HCT116 (cell line): Measurements from ENCODE around the gene GATA3. TPM values are rescaled to one million over a fixed set of nuclear protein-coding genes. Genes with fewer than 3 reads are reported as not detected.

ENCODE experiments used
- ATAC-seq: fragments of 200-7000 bp; cut with Tn5 transposase; 2 replicates; pipeline ENCODE4 v1.9.1; 2020; ENCODE audit warnings: mild to moderate bottlenecking, moderate library complexity
- BruUV-seq: library from RNA; stranded (reverse); fragments of 400-500 nt; replicated peaks from 2 replicates; lab custom pipeline; 2021; lab: Mats Ljungman, UMichigan
- CTCF ChIA-PET: fragments of 300-600 bp; sonication (Branson Sonifier 250); formaldehyde crosslinking; loops from one replicate; lab custom pipeline; 2021; ENCODE audit warnings: antibody characterized with exemption; lab: Charles Lee
- POLR2A ChIA-PET: fragments of 300-600, 350-600 bp; sonication (Branson Sonifier 250); formaldehyde crosslinking; loops from one replicate; lab custom pipeline; 2021; ENCODE audit warnings: antibody characterized with exemption; lab: Charles Lee
- RAD21 ChIA-PET, 2 experiments: fragments of 300-600 bp; sonication (Branson Sonifier 250); formaldehyde crosslinking; loops; one replicate each; lab custom pipeline; 2023; ENCODE audit warnings: low total read pairs in 2 of 2; ENCODE audit not compliant: uncharacterized antibody in 2 of 2, unreplicated experiment in 2 of 2, low non-redundant PET in 1 of 2; lab: Charles Lee
- DNase-seq: peaks from one replicate; pipeline ENCODE4 v3.0.0-alpha.2; 2010; ENCODE audit warnings: low read depth, low spot score
- H2AFZ ChIP-seq: fragments of 200-600 bp; shearing (Covaris generic), sonication (generic); 2 replicates; pipeline ENCODE4 v1.6.1; 2017; ENCODE audit warnings: low read depth, mixed run types, mixed read lengths, antibody characterized with exemption, low read length; ENCODE audit not compliant: poor library complexity, severe bottlenecking
- H3K27ac ChIP-seq: 2 replicates; pipeline ENCODE4 v1.5.1; 2012; ENCODE audit warnings: low read depth, low read length
- H3K27me3 ChIP-seq: fragments of 200-600 bp; sonication (generic); 2 replicates; pipeline ENCODE4 v1.6.1; 2016; ENCODE audit warnings: mixed run types, low read length, mixed read lengths; ENCODE audit not compliant: insufficient read depth
- H3K36me3 ChIP-seq, 2 experiments: fragments of 200-500 bp in 1 of 2; fragments of 200-600 bp in 1 of 2; sonication (Bioruptor generic) in 1 of 2; sonication (generic) in 1 of 2; 2 replicates each; pipeline versions ENCODE4 v1.5.1 to v1.6.1; 2014 to 2016; ENCODE audit warnings: low read length in 2 of 2, inconsistent platforms in 1 of 2, mixed read lengths in 1 of 2, mixed run types in 1 of 2; ENCODE audit not compliant: insufficient read depth in 2 of 2, control insufficient read depth in 1 of 2
- H3K4me1 ChIP-seq, 2 experiments: fragments of 200-600 bp in 1 of 2; sonication (generic) in 1 of 2; 2 replicates each; pipeline versions ENCODE4 v1.5.1 to v1.6.1; 2012 to 2017; ENCODE audit warnings: low read length in 2 of 2, inconsistent platforms in 1 of 2, mild to moderate bottlenecking in 1 of 2, mixed read lengths in 1 of 2, mixed run types in 1 of 2, moderate library complexity in 1 of 2; ENCODE audit not compliant: insufficient read depth in 2 of 2, control insufficient read depth in 1 of 2
- H3K4me2 ChIP-seq: fragments of 200-600 bp; sonication (generic); 2 replicates; pipeline ENCODE4 v1.6.1; 2017; ENCODE audit warnings: mixed run types, low read length, mixed read lengths
- H3K4me3 ChIP-seq, 2 experiments: fragments of 200-600 bp in 1 of 2; sonication (generic) in 1 of 2; replicated peaks in 1 of 2; 2 replicates each; pipeline ENCODE4 v1.5.1; 2011 to 2016; ENCODE audit warnings: low read length in 2 of 2, control low read depth in 1 of 2, low read depth in 1 of 2, mild to moderate bottlenecking in 1 of 2, mixed read lengths in 1 of 2, mixed run types in 1 of 2
- H3K79me2 ChIP-seq: fragments of 200-600 bp; sonication (generic); 2 replicates; pipeline ENCODE4 v1.6.1; 2017; ENCODE audit warnings: mild to moderate bottlenecking, mixed run types, low read length, moderate library complexity, mixed read lengths; ENCODE audit not compliant: insufficient read depth
- H3K9ac ChIP-seq: fragments of 200-600 bp; sonication (generic); 2 replicates; pipeline ENCODE4 v1.6.1; 2016; ENCODE audit warnings: low read length, mixed read lengths
- H3K9me2 ChIP-seq: fragments of 200-600 bp; sonication (generic), shearing (Covaris generic); 2 replicates; pipeline ENCODE4 v1.6.1; 2017; ENCODE audit warnings: mixed run types, mild to moderate bottlenecking, moderate library complexity; ENCODE audit not compliant: insufficient read depth
- H3K9me3 ChIP-seq, 2 experiments: fragments of 200-500 bp in 1 of 2; fragments of 200-600 bp in 1 of 2; sonication (Bioruptor generic) in 1 of 2; sonication (generic) in 1 of 2; 2 replicates each; pipeline ENCODE4 v1.6.1; 2014 to 2017; ENCODE audit warnings: low read length in 2 of 2, mixed read lengths in 2 of 2, inconsistent platforms in 1 of 2, low read depth in 1 of 2, mild to moderate bottlenecking in 1 of 2, mixed run types in 1 of 2, moderate library complexity in 1 of 2; ENCODE audit not compliant: control insufficient read depth in 1 of 2, insufficient read depth in 1 of 2
- H4K20me1 ChIP-seq: fragments of 200-600 bp; sonication (generic), shearing (Covaris generic); 2 replicates; pipeline ENCODE4 v1.6.1; 2017; ENCODE audit warnings: mixed run types, mild to moderate bottlenecking, moderate library complexity; ENCODE audit not compliant: insufficient read depth
- CEBPB ChIP-seq: IDR thresholded peaks from 2 replicates; pipeline ENCODE4 v1.6.1; 2012; ENCODE audit warnings: low read depth
- CTCF ChIP-seq, 3 experiments: fragments of 200-600 bp in 1 of 3; sonication (generic) in 1 of 3; IDR thresholded peaks in 2 of 3; conservative IDR thresholded peaks in 1 of 3; 2 replicates each; pipeline ENCODE4 v1.5.1; 2012 to 2017; ENCODE audit warnings: low read depth in 2 of 3, low read length in 2 of 3, antibody characterized with exemption in 1 of 3, borderline replicate concordance in 1 of 3, control low read depth in 1 of 3, mild to moderate bottlenecking in 1 of 3, mixed read lengths in 1 of 3, mixed run types in 1 of 3, moderate library complexity in 1 of 3; ENCODE audit not compliant: insufficient read depth in 1 of 3
- EGR1 ChIP-seq: IDR thresholded peaks from 2 replicates; pipeline ENCODE4 v1.6.1; 2012; ENCODE audit warnings: low read depth
- ELF1 ChIP-seq: IDR thresholded peaks from 2 replicates; pipeline ENCODE4 v1.6.1; 2012; ENCODE audit warnings: low read depth, borderline replicate concordance
- JUND ChIP-seq: IDR thresholded peaks from 2 replicates; pipeline ENCODE4 v1.6.1; 2012
- MAX ChIP-seq: IDR thresholded peaks from 2 replicates; pipeline ENCODE4 v1.6.1; 2012
- POLR2A ChIP-seq: IDR thresholded peaks from 2 replicates; pipeline ENCODE4 v1.7.0; 2011; ENCODE audit warnings: borderline replicate concordance; ENCODE audit not compliant: insufficient read depth, insufficient read length; ENCODE audit errors: extremely low read depth
- RAD21 ChIP-seq: IDR thresholded peaks from 2 replicates; pipeline ENCODE4 v1.6.1; 2012; ENCODE audit warnings: low read depth, mild to moderate bottlenecking
- SIN3A ChIP-seq: IDR thresholded peaks from 2 replicates; pipeline ENCODE4 v1.6.1; 2012; ENCODE audit warnings: low read depth
- TCF7L2 ChIP-seq: IDR thresholded peaks from 2 replicates; pipeline ENCODE4 v1.7.0; 2011; ENCODE audit warnings: borderline replicate concordance, inconsistent platforms; ENCODE audit not compliant: insufficient read depth, insufficient read length; ENCODE audit errors: extremely low read depth
- YY1 ChIP-seq: IDR thresholded peaks from 2 replicates; pipeline ENCODE4 v1.6.1; 2011; ENCODE audit warnings: low read length, low read depth, moderate library complexity, mild to moderate bottlenecking; ENCODE audit not compliant: insufficient replicate concordance; ENCODE audit errors: extremely low read depth
- ZFX ChIP-seq: fragments of 450-650 bp; IDR thresholded peaks from 2 replicates; pipeline ENCODE4 v1.6.1; 2017
- ZNF274 ChIP-seq: fragments of 200-500 bp; sonication (Bioruptor generic); IDR thresholded peaks from 2 replicates; pipeline ENCODE4 v1.6.1; 2014; ENCODE audit warnings: mild to moderate bottlenecking, low read depth, low read length, inconsistent platforms
- intact Hi-C: fragments of 100-400 bp; cut with micrococcal nuclease; formaldehyde crosslinking; loops from 2 replicates; pipeline ENCODE4 v1.10.0; 2022
- total RNA-seq: library from RNA; stranded (reverse); gene quantifications from one replicate; pipeline ENCODE4 v1.2.1, GENCODE V29; 2021; ENCODE audit not compliant: unreplicated experiment

The GATA3 gene
- total RNA-seq, 1 experiment from 2014 or later: 2.7 TPM

- TF ChIP-seq MAX (no peak), EGR1 (no peak), ZNF274 (no peak), SIN3A (no peak), CEBPB (no peak), RAD21 (no peak), ZFX (no peak), ELF1 (no peak), POLR2A (no peak), JUND (no peak), YY1 (no peak), CTCF (IDR thresholded peaks at IDR 0.05 in 2 of 3, conservative IDR thresholded peaks at IDR 0.05 in 1 of 3; ENCODE audit: borderline replicate concordance in 1 of 3, insufficient read depth in 1 of 3, low read depth in 2 of 3, low read length in 2 of 3) (no peak), TCF7L2 (no peak)
- TF ChIP-seq, all 23 proteins: peak for 0
- Histone ChIP-seq H3K9me2 (no peaks in the 10 kb centered on the region), H3K36me3 (no peaks in the 10 kb centered on the region), H3K79me2 (no peaks in the 10 kb centered on the region), H3K9ac (no peak overlapping the region), H4K20me1 (no peaks in the 10 kb centered on the region), H3K4me3 (no peak overlapping the region), H3K4me2 (no peak overlapping the region), H3K4me1 (peaks cover 0 to 7% of the 10 kb centered on the region in 2 experiments; a peak in 2 of 4 replicates), H3K27ac (no peak overlapping the region), H2AFZ (no peak overlapping the region), H3K9me3 (no peaks in the 10 kb centered on the region), H3K27me3 (no peaks in the 10 kb centered on the region)
- BruUV-seq: no TSS peak
- ChIA-PET POLR2A (no interaction called here), CTCF (no interaction called here), RAD21 (no interaction called here)
- no peak for ATAC-seq
- intact Hi-C loops: no loop called here
- DNase-seq: no peak
Measured at GRCh38 chr10:8058274-8059111, 4.0 kb downstream of the GATA3 start.
